ENCODE results near the gene ALG11. TPM values are rescaled to one million over a fixed set of nuclear protein-coding genes. Genes with fewer than 3 reads are reported as not detected.
A peak's percentile ranks its signal among the peaks of the same experiment; 100 is the strongest.
"Not testable (repeated sequence)": the region's sequence is repeated elsewhere in the genome, so short reads cannot be mapped to it uniquely, and the experiment has no call there.

The ALG11 gene
- total RNA-seq: 16.7 TPM

GRCh38 chr13:52011632-52012511 lies at the start of gene ALG11:
Gene ALG11 (plus strand): TSS chr13:52012398. CDS start chr13:52012419, 21 bp downstream.
- peak; percentile 100 for ATAC-seq

- no peak for ATAC-seq
These were observed 46.0 kb upstream of the ALG11 start for GRCh38 chr13:51966186-51966585.

- ATAC-seq: no peak
These were observed 44.4 kb upstream of the ALG11 start for GRCh38 chr13:51967482-51968446.

GRCh38 chr13:51970349-51970748 lies 41.8 kb upstream of the ALG11 start:
- ATAC-seq: no peak

GRCh38 chr13:51971520-51972426 lies 40.4 kb upstream of the ALG11 start:
- no peak for ATAC-seq

GRCh38 chr13:51974482-51974881 lies 37.7 kb upstream of the ALG11 start:
- no peak for ATAC-seq

GRCh38 chr13:51976423-51976822 lies 35.8 kb upstream of the ALG11 start:
- ATAC-seq: peak; percentile 39

- ATAC-seq: no peak
These were observed 35.3 kb upstream of the ALG11 start for GRCh38 chr13:51976890-51977289.

- no peak for ATAC-seq
These were observed 34.6 kb upstream of the ALG11 start for GRCh38 chr13:51977625-51978024.

- no peak for ATAC-seq
These were observed 33.2 kb upstream of the ALG11 start for GRCh38 chr13:51978796-51979556.

GRCh38 chr13:51980908-51981307 lies 31.3 kb upstream of the ALG11 start:
- ATAC-seq: no peak

GRCh38 chr13:51981355-51981754 lies 30.8 kb upstream of the ALG11 start:
- ATAC-seq: no peak

GRCh38 chr13:51983292-51983691 lies 28.9 kb upstream of the ALG11 start:
- not testable (repeated sequence) for ATAC-seq

GRCh38 chr13:51984904-51985303 lies 27.3 kb upstream of the ALG11 start:
- ATAC-seq: not testable (repeated sequence)

- no peak for ATAC-seq
These were observed 23.1 kb upstream of the ALG11 start for GRCh38 chr13:51988988-51989618.

GRCh38 chr13:51993713-51994112 lies 18.5 kb upstream of the ALG11 start:
- ATAC-seq: no peak

GRCh38 chr13:51995677-51996551 lies 16.3 kb upstream of the ALG11 start:
- ATAC-seq: peak; percentile 41

GRCh38 chr13:51996641-51997040 lies 15.6 kb upstream of the ALG11 start:
- no peak for ATAC-seq

- no peak for ATAC-seq
These were observed 15.0 kb upstream of the ALG11 start for GRCh38 chr13:51997186-51997585.
